Measurements from ENCODE around the gene LENG1.

The LENG1 gene

GRCh38 chr19:54162241-54162805, 2.8 kb upstream of the LENG1 start:
- DNase-seq, result peak; percentile 92

GRCh38 chr19:54160854-54161253, 1.3 kb upstream of the LENG1 start:
- DNase-seq, result no peak

- no peak for DNase-seq
Measured at GRCh38 chr19:54160182-54160811, 776 bp upstream of the LENG1 start.

- no peak for DNase-seq
Measured at GRCh38 chr19:54158812-54159351, 639 bp downstream of the LENG1 start.

- no peak for DNase-seq
Measured at GRCh38 chr19:54156953-54157352, 2.6 kb downstream of the LENG1 start.

- no peak for DNase-seq
Measured at GRCh38 chr19:54156490-54156889, 3.0 kb downstream of the LENG1 start.

GRCh38 chr19:54155694-54156093, 3.8 kb downstream of the LENG1 start:
- DNase-seq, result no peak

- DNase-seq, result no peak
Measured at GRCh38 chr19:54154603-54155345, 4.7 kb downstream of the LENG1 start.

- no peak for DNase-seq
Measured at GRCh38 chr19:54153731-54154326, 5.7 kb downstream of the LENG1 start.

GRCh38 chr19:54152878-54153524, 6.5 kb downstream of the LENG1 start:
- no peak for DNase-seq

- no peak for DNase-seq
Measured at GRCh38 chr19:54152267-54152666, 7.3 kb downstream of the LENG1 start.

GRCh38 chr19:54151362-54152035, 8.0 kb downstream of the LENG1 start:
- no peak for DNase-seq

GRCh38 chr19:54149021-54149812, 10.3 kb downstream of the LENG1 start:
- no peak for DNase-seq

GRCh38 chr19:54148158-54148557, 11.4 kb downstream of the LENG1 start:
- DNase-seq, result no peak

GRCh38 chr19:54147676-54148075, 11.8 kb downstream of the LENG1 start:
- no peak for DNase-seq

- no peak for DNase-seq
Measured at GRCh38 chr19:54145541-54146158, 13.9 kb downstream of the LENG1 start.

- DNase-seq, result no peak
Measured at GRCh38 chr19:54142166-54142780, 17.2 kb downstream of the LENG1 start.

GRCh38 chr19:54141356-54141755, 18.2 kb downstream of the LENG1 start:
- no peak for DNase-seq

GRCh38 chr19:54138489-54139256, 20.8 kb downstream of the LENG1 start:
- no peak for DNase-seq

Data from islet precursor cell (in vitro differentiated cells).